ENCODE data around the gene ZBTB38. TPM values are rescaled to one million over a fixed set of nuclear protein-coding genes. Genes with fewer than 3 reads are reported as not detected.

Gene ZBTB38
- total and polyA plus RNA-seq, 2 experiments from 2014 or later: 8.7 to 11.5 TPM

DNA sequence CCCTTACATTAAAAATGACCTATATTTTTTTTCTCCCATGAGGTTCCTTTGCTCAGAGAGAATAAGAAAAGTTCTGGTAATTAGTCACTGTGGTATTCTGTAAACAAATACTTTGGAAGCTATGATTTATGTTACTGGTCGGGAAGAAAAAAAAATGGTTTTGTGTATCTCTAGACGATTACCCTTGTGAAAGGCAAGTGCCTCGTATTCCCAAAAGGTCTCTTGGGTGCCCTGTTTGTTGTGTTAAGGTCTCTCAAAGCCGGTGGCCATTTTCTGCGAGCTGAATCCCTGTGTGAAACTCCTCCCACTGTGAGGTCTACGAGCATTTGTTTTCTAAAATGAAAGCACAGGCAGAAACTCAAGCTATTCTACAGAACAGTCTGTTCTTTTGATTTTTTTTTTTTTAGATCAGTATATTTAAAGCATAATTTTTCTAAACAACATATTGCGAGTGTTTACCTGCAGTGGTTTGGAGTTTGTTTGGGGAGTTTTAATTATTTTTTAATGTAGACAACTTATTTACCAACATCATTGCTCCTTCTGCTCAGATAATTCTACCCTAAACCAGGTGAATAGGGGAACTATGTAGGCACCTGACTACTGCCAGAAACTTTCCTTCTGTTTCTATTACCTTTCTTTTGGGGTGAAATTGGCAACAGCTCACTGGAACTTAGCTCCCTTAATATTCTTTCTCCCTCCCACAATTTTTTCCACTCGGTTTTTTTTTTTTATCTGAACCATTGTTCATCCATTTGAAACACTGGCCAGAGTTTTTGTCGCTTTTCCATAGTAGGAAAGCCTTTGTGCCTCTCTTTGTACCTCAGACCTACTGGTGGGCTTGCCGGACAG is 44.0 kb downstream of the ZBTB38 start (continued):
- TF ChIP-seq ZNF462 (CRISPR knock-in tag; IDR thresholded peaks at IDR 0.05): no peak
- TF ChIP-seq ZNF331 (CRISPR knock-in tag; IDR thresholded peaks at IDR 0.05; ENCODE audit: low read depth): no peak
- no peak for TF ChIP-seq CREB1 (CRISPR knock-in tag; IDR thresholded peaks at IDR 0.05; ENCODE audit: low read depth)
- TF ChIP-seq ZNF114 (CRISPR knock-in tag; IDR thresholded peaks at IDR 0.05): no peak
- no peak for TF ChIP-seq POLR2AphosphoS5 (IDR thresholded peaks at IDR 0.05; ENCODE audit: low read depth)

- Histone ChIP-seq H3K27me3 (ENCODE audit: insufficient read depth) (peaks cover 25% of the 10 kb centered on the region; the same call in 1 of the 2 replicates), H3F3A (replicated peaks; ENCODE audit: low read depth) (no peaks in the 10 kb centered on the region), H3K4me2 (no peak overlapping the region), H4K20me1 (replicated peaks; ENCODE audit: insufficient read depth) (no peaks in the 10 kb centered on the region), H2AFZ (no peak overlapping the region), H3K9me2 (ENCODE audit: insufficient read depth) (peaks cover 7% of the 10 kb centered on the region; the same call in 1 of the 2 replicates), H3K36me3 (ENCODE audit: insufficient read depth) (no peaks in the 10 kb centered on the region), H3K27ac (ENCODE audit: low read depth) (no peak overlapping the region), H3K79me2 (replicated peaks; ENCODE audit: insufficient read depth) (no peaks in the 10 kb centered on the region), H3K4me3 (no peak overlapping the region), H3K4me1 (ENCODE audit: insufficient read depth) (peaks cover 16% of the 10 kb centered on the region; the same call in 1 of the 2 replicates)
- H3K9me3 Mint-ChIP-seq: no peaks in the 10 kb centered on the region
- no peak for DNase-seq (ENCODE audit: low spot score)
- no peak overlapping the region for H3K4me3 Mint-ChIP-seq
- H3K27ac Mint-ChIP-seq: peak overlapping the region; percentile 75
- no peaks in the 10 kb centered on the region for H3K36me3 Mint-ChIP-seq (ENCODE audit: low read depth)
- ATAC-seq: peak; percentile 62
- H3K27me3 Mint-ChIP-seq (ENCODE audit: insufficient read depth, low read depth, poor library complexity): peaks cover 9% of the 10 kb centered on the region
- peaks cover 19% of the 10 kb centered on the region; the same call in 2 of the 3 replicates for H3K4me1 Mint-ChIP-seq
- TF ChIP-seq, protein P1, sequence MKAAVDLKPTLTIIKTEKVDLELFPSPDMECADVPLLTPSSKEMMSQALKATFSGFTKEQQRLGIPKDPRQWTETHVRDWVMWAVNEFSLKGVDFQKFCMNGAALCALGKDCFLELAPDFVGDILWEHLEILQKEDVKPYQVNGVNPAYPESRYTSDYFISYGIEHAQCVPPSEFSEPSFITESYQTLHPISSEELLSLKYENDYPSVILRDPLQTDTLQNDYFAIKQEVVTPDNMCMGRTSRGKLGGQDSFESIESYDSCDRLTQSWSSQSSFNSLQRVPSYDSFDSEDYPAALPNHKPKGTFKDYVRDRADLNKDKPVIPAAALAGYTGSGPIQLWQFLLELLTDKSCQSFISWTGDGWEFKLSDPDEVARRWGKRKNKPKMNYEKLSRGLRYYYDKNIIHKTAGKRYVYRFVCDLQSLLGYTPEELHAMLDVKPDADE (IDR thresholded peaks at IDR 0.05): no peak
- TF ChIP-seq EZH2phosphoT487 (IDR thresholded peaks at IDR 0.05; ENCODE audit: unreplicated experiment): no peak
- no peak for TF ChIP-seq CREB1 (CRISPR knock-in tag; IDR thresholded peaks at IDR 0.05; ENCODE audit: low read depth)
- no peak for TF ChIP-seq CTCF (conservative IDR thresholded peaks at IDR 0.05; ENCODE audit: low read depth in 2 of 2)
- TF ChIP-seq STAT1 (IDR thresholded peaks at IDR 0.05; ENCODE audit: unreplicated experiment): no peak
- TF ChIP-seq JUNB (IDR thresholded peaks at IDR 0.05; ENCODE audit: unreplicated experiment): no peak
- TF ChIP-seq NANOG (IDR thresholded peaks at IDR 0.05; ENCODE audit: borderline replicate concordance): no peak
Measured at GRCh38 chr3:141412936-141413354, 44.6 kb downstream of the ZBTB38 start.

Data from GM23338 (cell line).